Ecto neural progenitor cell (in vitro differentiated cells): ENCODE results near the gene CREG1.

Experiments
- DNase-seq: peaks from one replicate; pipeline ENCODE4 v3.0.0-alpha.2; 2018; ENCODE audit warnings: low spot score

The CREG1 gene

GRCh38 chr1:167532375-167532774 lies 21.2 kb downstream of the CREG1 start:
- no peak for DNase-seq

DNA sequence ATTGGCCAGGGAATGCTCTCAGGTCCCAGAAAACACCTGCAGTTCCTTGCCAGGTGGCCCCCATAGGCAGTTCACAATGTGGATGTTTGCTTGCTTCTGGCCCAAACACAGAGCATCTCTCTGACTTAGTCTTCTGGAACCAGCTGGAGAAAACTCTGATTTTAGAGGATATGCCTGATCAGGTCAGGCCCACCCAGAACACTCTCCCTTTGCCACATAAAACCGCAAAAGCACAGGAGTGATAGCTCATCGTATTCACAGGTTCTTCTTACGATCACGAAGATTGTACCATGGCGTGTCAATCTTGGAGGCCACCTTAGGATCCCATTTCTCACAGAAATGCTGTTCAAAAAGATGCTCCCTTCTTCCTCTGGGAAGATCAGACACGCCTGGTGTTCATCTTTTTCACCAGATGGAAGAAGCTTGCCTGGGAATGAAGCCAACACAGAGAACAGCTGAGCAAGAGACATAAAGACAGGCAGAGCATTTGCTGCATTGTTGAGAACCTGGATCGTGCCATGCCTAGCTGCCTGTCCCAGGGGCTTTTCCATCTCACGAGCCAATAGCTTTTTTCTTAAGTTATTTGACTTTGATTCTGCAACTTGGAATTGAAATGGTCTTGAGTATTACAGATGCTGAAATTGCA lies 23.6 kb downstream of the CREG1 start:
- DNase-seq = no peak

DNA sequence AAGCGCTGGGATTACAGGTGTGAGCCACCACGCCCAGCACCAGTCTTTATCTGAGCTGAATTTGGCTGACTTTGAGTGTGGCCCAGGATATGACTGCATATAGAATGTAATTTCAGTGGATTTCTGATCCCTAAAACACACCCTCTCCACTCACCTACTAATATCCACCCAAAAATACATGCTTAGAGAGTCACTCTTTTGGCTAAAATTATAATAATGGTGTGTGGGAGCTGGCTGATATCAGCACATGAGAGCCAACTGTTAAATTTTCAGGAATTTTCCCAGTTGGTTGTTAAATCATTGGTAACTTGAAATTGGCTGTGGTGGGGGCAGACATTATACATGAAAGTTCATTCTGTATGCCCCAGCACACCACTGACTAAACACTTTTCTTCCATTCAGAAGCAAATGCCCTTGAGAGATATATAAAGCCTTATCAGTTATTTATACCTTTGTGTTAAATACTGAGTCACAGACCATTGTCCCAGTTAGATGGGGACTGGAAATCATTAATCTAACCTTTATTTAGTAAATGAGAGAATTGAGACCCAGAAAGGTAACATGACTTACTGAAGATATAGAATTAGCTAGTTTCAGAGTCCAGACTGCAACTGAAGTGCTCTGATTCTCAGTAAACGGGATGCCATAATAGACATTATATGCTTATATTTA lies 25.4 kb downstream of the CREG1 start:
- no peak for DNase-seq

DNA sequence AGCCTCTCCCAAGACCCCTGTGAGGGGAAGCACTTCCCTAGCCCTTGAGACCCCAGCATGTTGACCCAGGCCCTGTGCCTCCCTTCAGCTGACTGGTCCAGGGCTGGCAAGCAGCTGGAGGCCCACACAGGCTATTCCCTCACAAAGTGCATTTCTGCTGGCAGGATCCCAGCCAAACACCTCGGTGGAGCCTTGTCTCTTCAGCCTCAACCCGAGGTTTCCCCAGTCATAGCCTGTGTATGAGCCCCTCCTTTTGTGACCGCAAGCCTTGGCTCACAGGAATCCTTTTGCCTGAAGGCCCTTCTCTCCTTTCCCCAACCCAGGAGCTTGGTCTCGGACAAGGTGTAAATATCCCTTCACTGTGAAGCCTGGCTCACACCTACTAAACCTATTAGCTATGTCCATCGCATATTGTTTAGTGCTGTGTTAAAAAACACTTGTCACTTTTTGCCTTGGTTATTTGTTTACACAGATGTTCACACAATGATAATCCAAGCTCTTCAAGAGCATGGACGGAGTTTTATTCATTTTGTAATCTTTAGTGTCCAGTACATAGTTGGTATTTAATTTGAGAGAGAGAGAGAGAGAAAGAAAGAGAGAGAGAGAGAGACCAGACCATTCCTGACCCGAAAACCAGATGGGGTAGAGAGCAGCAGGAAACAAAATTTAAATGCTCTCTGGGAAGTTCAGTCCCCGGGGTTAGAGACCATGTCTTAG lies 26.7 kb downstream of the CREG1 start:
- no peak for DNase-seq

DNA sequence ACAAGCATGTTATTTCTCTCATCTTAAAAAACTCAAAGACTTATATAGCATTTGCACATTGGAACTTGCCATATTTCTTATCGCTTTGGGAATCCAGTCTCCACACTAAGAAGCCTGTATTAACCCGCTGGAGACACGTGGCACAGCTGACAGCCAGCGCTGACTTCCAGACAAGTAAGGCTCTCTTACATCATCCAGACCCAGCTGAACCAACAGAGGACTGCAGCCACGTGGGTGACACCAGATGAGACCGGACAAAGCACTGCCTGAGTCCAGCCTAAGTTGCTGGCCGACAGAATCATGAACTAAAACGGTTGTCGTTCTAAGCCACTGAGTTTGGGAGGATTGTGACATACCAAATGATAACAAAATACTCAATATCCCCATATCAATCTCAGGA lies 28.9 kb downstream of the CREG1 start:
- no peak for DNase-seq

- no peak for DNase-seq
Measured at GRCh38 chr1:167522246-167522645, 31.3 kb downstream of the CREG1 start.

DNA sequence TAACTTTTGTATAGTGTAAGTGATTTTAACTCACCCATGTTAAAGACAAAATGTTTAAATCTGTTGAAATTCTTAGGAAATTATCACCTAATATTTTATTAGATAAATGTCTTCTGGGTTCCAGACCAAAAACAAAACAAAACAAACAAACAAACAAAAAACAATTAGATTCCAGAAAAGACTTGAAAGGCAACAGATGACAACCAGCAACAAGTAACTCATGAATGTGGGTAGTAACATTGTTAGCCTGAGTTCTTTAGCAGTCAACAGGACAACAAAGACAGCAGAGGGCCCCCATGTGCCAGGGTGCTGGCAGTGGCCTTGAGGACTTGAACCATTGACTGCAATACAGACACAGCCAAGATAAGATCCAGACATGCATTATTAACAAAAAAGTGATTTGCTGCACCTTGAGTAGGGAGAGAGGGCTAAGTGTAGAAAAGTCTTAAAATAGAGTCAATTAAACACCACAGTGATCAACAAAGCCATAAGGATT lies 32.8 kb downstream of the CREG1 start:
- DNase-seq = no peak

DNA sequence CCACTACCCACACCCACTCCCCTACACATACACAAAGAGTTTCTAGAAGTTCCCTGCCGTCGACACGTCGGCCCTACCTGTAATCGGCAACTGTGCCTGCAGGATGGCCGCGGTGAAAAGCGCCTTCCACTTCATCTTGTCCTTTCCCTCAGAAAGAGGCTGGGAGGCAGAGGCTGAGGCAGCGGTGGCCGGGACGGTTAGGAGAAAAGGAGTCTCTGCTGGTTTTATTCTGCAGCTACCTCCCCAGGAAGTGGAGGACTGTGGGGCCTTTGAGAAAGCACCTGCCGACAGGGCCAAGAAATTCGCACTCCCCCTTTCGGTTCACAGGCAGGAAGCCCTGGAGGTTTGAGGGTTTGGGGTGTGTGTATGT lies 35.2 kb downstream of the CREG1 start, which contains the start of gene CD247:
CD247 (minus strand) TSS at position 199 of the 370 bp plus-strand sequence; CDS start at position 135, 64 bp downstream.
- DNase-seq = no peak

GRCh38 chr1:167517535-167518330 lies 35.8 kb downstream of the CREG1 start:
- no peak for DNase-seq

- no peak for DNase-seq
Measured at GRCh38 chr1:167516404-167517388, 36.9 kb downstream of the CREG1 start.

- no peak for DNase-seq
Measured at GRCh38 chr1:167515893-167516321, 37.7 kb downstream of the CREG1 start.

DNA sequence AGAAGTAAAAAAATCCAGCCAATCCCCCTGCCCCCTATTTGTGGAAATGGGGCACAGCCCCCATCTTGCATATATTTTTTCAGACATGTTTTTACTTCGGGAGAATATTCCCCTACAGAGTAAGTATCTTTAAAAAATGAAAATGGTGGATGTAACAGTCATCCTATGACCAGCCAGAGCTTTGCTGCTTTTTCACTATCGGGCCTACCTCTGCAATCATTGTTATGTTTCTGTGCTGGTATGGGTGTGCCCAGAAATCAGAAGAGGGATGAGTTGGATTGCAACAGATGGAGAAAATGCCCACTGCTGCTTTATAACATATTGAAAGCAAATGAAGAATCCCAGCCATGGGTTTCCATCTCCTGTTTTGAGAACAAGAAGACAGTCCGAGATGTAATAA lies 38.1 kb downstream of the CREG1 start:
- no peak for DNase-seq

DNA sequence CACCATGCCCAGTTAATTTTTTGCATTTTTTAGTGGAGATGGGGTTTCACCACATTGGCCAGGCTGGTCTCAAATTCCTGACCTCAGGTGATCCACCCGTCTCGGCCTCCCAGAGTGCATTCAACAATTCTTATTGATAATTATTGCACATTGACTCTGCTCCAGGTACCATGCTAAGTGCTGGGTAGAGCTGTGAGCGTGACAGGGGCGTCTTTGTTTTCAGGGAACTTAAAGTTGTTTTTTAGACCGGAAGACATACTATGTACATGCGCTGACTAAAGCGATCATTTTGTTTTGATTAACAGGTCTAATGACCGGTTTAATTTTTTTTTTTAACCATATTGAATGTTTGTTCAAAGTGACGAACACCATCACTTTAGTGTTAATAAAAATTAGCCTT lies 39.3 kb downstream of the CREG1 start:
- no peak for DNase-seq

DNA sequence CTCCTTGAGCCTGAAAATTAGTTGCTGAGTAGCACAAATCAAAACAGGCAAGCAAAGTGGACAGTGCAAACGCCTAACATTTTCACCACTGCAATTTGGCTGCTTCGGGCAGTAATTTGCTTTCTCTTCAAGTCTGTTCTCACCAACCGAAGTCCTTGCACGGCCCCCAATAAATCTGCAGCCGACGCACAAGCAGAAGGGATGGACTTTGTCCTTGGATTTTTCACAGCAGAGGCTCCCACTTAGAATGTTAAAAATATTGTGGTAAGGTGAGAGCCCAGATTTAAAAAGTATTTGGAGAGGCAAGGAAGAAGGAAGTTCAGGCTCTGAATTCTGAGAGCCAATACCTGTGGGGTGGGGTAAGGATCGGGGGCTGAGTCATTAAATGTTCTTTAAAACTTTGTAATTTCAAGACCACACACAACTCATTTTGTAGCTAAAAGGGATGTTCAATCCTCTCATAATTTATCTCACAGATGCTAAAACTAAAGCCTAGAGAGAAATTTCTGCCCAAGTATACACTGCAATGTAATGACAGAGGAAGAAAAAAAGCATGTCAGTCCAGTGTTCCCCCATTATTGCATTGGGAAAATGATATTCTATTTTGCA lies 41.4 kb downstream of the CREG1 start:
- DNase-seq = no peak

GRCh38 chr1:167511374-167511986 lies 42.1 kb downstream of the CREG1 start:
- no peak for DNase-seq

GRCh38 chr1:167510881-167511280 lies 42.7 kb downstream of the CREG1 start:
- no peak for DNase-seq

- DNase-seq = no peak
Measured at GRCh38 chr1:167510244-167510643, 43.3 kb downstream of the CREG1 start.

DNA sequence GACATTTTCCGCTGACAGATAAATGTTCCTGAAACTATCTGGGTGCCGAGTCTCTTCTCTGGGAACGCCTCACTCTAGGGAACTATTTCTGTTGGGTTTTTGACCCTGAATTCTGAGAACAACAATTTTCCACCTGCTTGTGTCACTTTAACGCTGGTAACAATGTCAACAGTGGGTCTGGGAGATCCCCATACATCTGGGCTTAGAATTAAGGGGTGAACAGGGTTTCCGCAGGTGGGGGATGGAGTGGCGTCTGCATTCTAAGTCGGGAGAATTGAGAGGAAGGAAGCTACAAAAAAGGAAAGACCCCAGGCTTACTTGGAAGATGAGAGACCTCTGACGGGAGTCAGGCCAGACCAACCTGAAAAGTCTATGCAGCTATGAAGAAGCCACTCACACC lies 44.0 kb downstream of the CREG1 start:
- DNase-seq = no peak

DNA sequence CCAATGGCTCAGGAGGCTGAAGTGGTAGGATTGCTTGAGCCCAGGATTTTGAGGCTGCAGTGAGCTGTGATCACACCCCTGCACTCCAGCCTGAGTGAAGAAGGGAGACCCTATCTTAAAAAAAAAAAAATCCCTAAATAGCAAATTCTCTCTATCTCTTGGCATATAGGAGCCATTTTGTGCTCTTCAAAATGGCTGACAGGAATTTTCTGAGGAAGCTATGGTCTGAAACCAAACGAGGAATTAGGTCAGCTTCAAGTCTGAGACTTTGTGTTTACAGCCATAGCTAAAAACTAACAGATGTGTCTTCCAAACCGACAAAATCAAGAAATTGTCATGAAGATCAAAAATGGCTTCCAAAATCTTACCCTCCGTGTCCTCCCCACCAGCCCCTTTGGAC lies 45.8 kb downstream of the CREG1 start:
- DNase-seq = no peak

DNA sequence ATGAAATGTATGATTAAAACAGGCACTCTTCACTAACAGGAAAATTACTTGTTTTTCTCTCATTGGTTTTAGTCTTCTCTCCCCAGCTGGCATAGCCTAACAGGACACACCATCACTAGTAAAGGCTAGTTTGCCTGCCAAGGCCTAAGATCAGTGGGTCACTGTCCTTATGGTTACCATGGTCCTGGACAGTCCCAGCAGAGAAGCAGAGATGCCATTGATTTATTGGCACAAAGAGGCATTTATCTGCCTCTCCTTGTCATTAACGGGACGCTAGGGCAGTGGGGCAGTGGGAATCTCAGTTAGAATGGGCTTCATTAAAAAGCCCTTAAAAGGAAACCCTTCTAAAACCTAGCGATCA lies 49.1 kb downstream of the CREG1 start:
- peak; percentile 26 for DNase-seq
